Cortex of kidney (tissue), 1 donor: Measurements from ENCODE around the gene CDC42EP3.

Source experiments
- DNase-seq: peaks from one replicate; lab custom pipeline; 2025; lab: John Stamatoyannopoulos, UW

The CDC42EP3 gene

GRCh38 chr2:37683921-37684780, 12.7 kb upstream of the CDC42EP3 start:
- DNase-seq, result no peak

- no peak for DNase-seq
Observed at GRCh38 chr2:37683241-37683640, 11.8 kb upstream of the CDC42EP3 start.

- no peak for DNase-seq
Observed at GRCh38 chr2:37682473-37682872, 11.0 kb upstream of the CDC42EP3 start.

GRCh38 chr2:37681587-37681986, 10.1 kb upstream of the CDC42EP3 start:
- DNase-seq, result no peak

- DNase-seq, result no peak
Observed at GRCh38 chr2:37679072-37679695, 7.7 kb upstream of the CDC42EP3 start.

GRCh38 chr2:37676274-37676673, 4.8 kb upstream of the CDC42EP3 start:
- no peak for DNase-seq

GRCh38 chr2:37674946-37675345, 3.5 kb upstream of the CDC42EP3 start:
- DNase-seq, result no peak

GRCh38 chr2:37672870-37673184, 1.4 kb upstream of the CDC42EP3 start:
- no peak for DNase-seq

GRCh38 chr2:37672104-37672869, 845 bp upstream of the CDC42EP3 start:
- DNase-seq, result no peak

GRCh38 chr2:37671816-37672103, 318 bp upstream of the CDC42EP3 start:
- no peak for DNase-seq

GRCh38 chr2:37670378-37671008, 949 bp downstream of the CDC42EP3 start:
- DNase-seq, result no peak

GRCh38 chr2:37669446-37669845, 2.0 kb downstream of the CDC42EP3 start:
- no peak for DNase-seq

- no peak for DNase-seq
Observed at GRCh38 chr2:37667704-37668103, 3.7 kb downstream of the CDC42EP3 start.

- DNase-seq, result no peak
Observed at GRCh38 chr2:37666772-37667171, 4.7 kb downstream of the CDC42EP3 start.

- DNase-seq, result no peak
Observed at GRCh38 chr2:37665604-37666362, 5.7 kb downstream of the CDC42EP3 start.

- DNase-seq, result no peak
Observed at GRCh38 chr2:37665043-37665442, 6.4 kb downstream of the CDC42EP3 start.

GRCh38 chr2:37664231-37664643, 7.2 kb downstream of the CDC42EP3 start:
- DNase-seq, result no peak

- DNase-seq, result no peak
Observed at GRCh38 chr2:37663390-37663789, 8.1 kb downstream of the CDC42EP3 start.

GRCh38 chr2:37659723-37660122, 11.7 kb downstream of the CDC42EP3 start:
- no peak for DNase-seq

- DNase-seq, result no peak
Observed at GRCh38 chr2:37658682-37659081, 12.8 kb downstream of the CDC42EP3 start.

GRCh38 chr2:37657471-37657870, 14.0 kb downstream of the CDC42EP3 start:
- no peak for DNase-seq
